ENCODE results near the gene RSAD2. TPM values are rescaled to one million over a fixed set of nuclear protein-coding genes. Genes with fewer than 3 reads are reported as not detected.
"Not testable (repeated sequence)": the region's sequence is repeated elsewhere in the genome, so short reads cannot be mapped to it uniquely, and the experiment has no call there.

Gene RSAD2
- total RNA-seq, 1 experiment from 2014 or later: 0.48 TPM

DNA sequence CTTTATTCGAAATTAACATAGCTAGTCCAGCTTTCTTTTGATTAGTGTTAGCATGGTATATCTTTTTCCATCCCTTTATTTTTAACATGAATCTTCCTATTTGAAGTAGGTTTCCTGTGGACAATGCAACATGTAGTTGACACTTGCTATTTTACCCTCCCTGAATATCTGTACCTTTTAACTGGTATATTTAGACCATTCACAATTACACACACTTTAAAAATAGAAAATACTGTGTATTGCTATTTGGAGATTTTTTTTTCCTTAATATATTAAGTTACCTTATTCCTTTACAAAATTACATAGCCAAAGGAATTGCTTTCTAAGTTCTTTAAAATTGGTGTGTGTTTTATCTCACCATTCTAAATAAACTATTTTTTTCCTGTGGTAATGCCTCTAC is 54.6 kb downstream of the RSAD2 start:
- no peak for DNase-seq (ENCODE audit: low read depth, low spot score)
- in situ Hi-C loops (cut with HindIII; ENCODE audit: low pct_unique_long_range_greater_than_20kb, low sequenced_read_pairs): no loop called here

GRCh38 chr2:6932828-6933227 is 55.3 kb downstream of the RSAD2 start:
- peak; percentile 98 for DNase-seq (ENCODE audit: low read depth, low spot score)
- in situ Hi-C loops (cut with HindIII; ENCODE audit: low pct_unique_long_range_greater_than_20kb, low sequenced_read_pairs): no loop called here

DNA sequence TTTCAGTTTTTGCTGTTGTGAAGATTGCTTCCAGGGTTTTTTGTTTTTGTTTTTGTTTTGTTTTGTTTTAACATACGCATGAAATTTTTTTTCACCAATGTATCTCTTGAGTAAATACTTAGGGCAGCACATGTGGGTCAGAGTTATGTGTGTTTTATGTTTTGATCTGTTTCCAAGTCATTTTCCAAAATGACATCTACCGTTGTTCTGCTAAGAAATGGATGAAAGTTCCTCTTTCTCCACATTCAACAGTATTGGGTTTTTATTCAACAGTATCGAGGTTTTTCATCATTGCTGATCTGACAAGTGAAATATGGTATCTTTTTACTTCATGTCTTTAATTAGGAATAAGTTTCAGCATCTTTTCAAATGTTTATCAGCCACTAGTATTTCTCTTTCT is 56.3 kb downstream of the RSAD2 start:
- no peak for DNase-seq (ENCODE audit: low read depth, low spot score)
- in situ Hi-C loops (cut with HindIII; ENCODE audit: low pct_unique_long_range_greater_than_20kb, low sequenced_read_pairs): no loop called here

DNA sequence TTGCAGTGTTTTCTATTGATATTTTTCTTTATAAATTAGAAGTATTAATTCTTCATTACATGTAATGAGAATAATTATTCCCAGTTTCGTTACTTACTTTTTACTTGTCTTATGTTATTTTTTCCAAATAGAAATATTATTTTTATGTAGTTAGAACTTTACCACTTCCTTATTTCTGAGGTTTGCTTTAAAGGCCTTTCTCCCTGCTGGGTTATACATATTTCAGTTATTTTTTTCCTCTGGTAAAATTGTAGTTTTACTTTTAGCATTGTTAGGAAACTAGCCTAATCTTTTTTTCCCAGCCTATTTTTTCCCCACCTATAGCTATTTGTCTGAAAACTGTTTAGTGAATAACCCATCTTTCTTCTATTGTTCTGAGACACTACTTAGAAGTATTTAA is 56.8 kb downstream of the RSAD2 start:
- in situ Hi-C loops (cut with HindIII; ENCODE audit: low pct_unique_long_range_greater_than_20kb, low sequenced_read_pairs): no loop called here
- DNase-seq (ENCODE audit: low read depth, low spot score): no peak

GRCh38 chr2:6934758-6935651 is 57.4 kb downstream of the RSAD2 start:
- in situ Hi-C loops (cut with HindIII; ENCODE audit: low pct_unique_long_range_greater_than_20kb, low sequenced_read_pairs): no loop called here
- no peak for DNase-seq (ENCODE audit: low read depth, low spot score)

DNA sequence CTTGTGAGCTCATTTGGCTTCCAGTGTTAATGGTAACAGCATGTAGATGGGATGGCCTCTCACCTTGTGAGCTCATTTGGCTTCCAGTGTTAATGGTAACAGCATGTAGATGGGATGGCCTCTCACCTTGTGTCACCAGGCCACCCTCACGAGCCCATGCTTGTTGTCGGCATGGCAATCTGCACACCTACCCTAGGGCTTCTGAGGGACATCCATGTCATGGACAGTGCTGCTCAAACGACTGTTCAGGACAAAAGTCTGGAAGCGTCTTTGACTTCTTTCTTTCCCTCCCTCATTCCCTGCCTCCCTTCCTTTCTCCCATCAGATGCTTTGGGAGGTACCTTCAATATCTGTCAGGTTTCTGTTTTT is 58.1 kb downstream of the RSAD2 start:
- DNase-seq (ENCODE audit: low read depth, low spot score); in situ Hi-C loops (cut with HindIII; ENCODE audit: low pct_unique_long_range_greater_than_20kb, low sequenced_read_pairs): not testable (repeated sequence)

DNA sequence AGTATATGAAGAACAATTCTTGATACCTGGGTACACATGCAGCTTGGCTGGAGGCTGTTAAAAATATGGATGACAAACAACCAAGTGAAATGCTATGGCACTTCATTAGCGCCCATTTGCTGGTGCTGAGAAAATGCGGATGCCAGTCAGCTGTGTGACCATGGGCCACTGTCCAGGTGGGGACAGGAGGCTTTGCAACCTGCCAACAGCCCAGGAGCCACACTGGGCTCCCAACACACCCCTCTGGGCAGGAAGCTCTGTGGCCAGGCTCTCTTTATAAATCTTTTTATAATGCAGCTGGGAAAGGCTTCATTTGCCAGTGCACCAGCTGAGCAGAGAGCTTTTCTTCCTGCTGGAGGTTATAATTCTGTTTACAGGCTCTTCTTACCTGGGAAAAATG is 59.6 kb downstream of the RSAD2 start:
- no peak for DNase-seq (ENCODE audit: low read depth, low spot score)
- in situ Hi-C loops (cut with HindIII; ENCODE audit: low pct_unique_long_range_greater_than_20kb, low sequenced_read_pairs): no loop called here

- no peak for DNase-seq (ENCODE audit: low read depth, low spot score)
- in situ Hi-C loops (cut with HindIII; ENCODE audit: low pct_unique_long_range_greater_than_20kb, low sequenced_read_pairs): no loop called here
Observed at GRCh38 chr2:6937582-6937981, 60.0 kb downstream of the RSAD2 start.

DNA sequence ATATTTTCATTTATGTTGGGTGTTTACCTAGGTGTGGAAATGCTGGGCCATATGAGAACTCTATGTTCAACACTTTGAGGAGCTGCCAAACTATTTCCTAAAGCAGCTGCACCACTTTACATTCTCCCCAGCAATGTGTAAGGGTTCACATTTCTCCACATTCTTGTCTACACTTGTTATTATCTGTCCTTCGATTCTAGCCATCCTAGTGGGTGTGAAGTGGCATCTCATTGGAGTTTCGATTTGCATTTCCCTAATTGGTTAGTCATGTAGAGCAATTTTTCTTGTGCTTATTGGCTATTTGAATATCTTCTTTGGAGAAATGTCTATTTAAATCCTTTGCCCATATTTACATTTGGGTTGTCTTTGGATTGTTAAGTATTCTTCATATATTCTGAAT is 61.5 kb downstream of the RSAD2 start:
- in situ Hi-C loops (cut with HindIII; ENCODE audit: low pct_unique_long_range_greater_than_20kb, low sequenced_read_pairs): no loop called here
- no peak for DNase-seq (ENCODE audit: low read depth, low spot score)

DNA sequence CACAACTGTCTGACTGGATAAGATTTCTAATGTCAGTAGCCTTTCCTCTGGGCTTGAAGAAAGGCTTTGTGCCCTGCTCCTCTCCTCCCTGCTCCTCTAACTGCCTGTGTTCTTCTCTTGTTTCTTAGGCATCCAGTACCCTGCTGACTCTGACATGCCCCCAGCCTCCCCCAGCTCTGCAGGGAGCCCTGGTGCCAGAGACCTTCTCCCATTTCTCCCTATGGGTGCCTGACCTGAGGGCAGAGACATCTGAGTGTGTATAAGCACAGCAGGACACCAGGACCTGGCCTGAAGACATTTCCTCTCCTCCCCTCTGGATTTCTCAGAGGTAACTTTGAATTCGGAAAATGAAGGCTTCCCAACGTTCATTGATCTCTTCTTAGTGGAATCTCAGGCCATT is 63.2 kb downstream of the RSAD2 start:
- in situ Hi-C loops (cut with HindIII; ENCODE audit: low pct_unique_long_range_greater_than_20kb, low sequenced_read_pairs): no loop called here
- no peak for DNase-seq (ENCODE audit: low read depth, low spot score)

DNA sequence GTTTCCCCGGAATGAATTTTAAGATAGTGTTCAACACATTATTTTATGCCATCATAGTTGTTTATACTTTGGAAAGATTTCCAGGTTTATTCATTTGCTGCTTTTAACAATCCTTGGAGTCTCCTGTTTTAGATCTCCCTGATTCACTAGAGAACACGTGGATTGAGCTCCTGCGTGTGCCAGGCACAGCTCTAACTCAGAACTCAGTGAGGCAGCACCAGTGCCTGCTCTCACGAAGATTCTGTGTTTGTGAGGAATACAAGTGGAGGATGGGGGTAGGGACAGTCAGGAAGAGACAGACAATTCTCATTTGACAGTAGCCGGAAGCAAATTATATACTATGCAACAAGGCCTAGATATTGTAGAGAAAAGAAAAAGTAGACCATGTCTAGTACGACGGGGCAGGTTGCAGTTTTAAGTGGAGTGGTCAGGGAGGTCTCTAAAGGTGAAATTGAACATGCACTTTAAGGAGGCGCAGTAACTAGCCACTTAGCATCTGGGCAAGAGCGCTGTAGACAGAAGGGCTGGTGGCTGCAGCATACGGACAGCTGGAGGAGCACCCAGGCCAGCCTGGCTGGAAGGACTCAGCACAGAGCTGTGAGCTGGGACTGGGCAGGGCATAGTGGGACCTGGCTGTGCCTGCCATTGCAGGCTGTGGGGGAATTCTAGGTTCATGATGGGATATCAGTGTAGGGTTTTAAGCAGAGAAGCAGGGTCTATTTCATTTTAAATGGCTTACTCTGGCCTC is 63.9 kb downstream of the RSAD2 start:
- in situ Hi-C loops (cut with HindIII; ENCODE audit: low pct_unique_long_range_greater_than_20kb, low sequenced_read_pairs): no loop called here
- DNase-seq (ENCODE audit: low read depth, low spot score): no peak

GRCh38 chr2:6942848-6943247 is 65.3 kb downstream of the RSAD2 start:
- in situ Hi-C loops (cut with HindIII; ENCODE audit: low pct_unique_long_range_greater_than_20kb, low sequenced_read_pairs): no loop called here
- DNase-seq (ENCODE audit: low read depth, low spot score): no peak

GRCh38 chr2:6943523-6943922 is 65.9 kb downstream of the RSAD2 start:
- in situ Hi-C loops (cut with HindIII; ENCODE audit: low pct_unique_long_range_greater_than_20kb, low sequenced_read_pairs): no loop called here

GRCh38 chr2:6943971-6944370 is 66.4 kb downstream of the RSAD2 start:
- in situ Hi-C loops (cut with HindIII; ENCODE audit: low pct_unique_long_range_greater_than_20kb, low sequenced_read_pairs): no loop called here
- DNase-seq (ENCODE audit: low read depth, low spot score): no peak

More at GRCh38 chr2:6943523-6943922, 65.9 kb downstream of the RSAD2 start:
- DNase-seq (ENCODE audit: low read depth, low spot score): no peak

DNA sequence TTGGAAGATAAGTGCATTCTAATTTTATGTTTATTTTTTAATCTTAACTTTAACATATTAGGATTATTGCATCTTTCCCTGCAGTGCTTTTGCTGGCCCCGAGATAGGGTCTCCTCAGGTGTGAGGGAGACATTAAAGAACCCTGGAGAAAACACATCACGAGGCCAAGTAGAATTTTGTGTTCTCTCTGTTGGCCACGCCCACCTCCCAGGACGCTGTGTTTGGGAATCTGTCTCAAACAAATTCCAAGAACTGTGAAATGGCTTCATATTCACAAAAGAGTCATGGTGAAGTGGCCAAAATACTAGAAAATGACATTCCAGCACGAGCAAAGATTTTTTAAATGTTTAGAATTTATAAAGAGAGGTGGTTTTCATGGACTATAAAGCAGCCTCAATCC is 67.0 kb downstream of the RSAD2 start:
- in situ Hi-C loops (cut with HindIII; ENCODE audit: low pct_unique_long_range_greater_than_20kb, low sequenced_read_pairs): no loop called here
- DNase-seq (ENCODE audit: low read depth, low spot score): no peak

GRCh38 chr2:6945087-6945813 is 67.7 kb downstream of the RSAD2 start:
- in situ Hi-C loops (cut with HindIII; ENCODE audit: low pct_unique_long_range_greater_than_20kb, low sequenced_read_pairs): no loop called here
- no peak for DNase-seq (ENCODE audit: low read depth, low spot score)

DNA sequence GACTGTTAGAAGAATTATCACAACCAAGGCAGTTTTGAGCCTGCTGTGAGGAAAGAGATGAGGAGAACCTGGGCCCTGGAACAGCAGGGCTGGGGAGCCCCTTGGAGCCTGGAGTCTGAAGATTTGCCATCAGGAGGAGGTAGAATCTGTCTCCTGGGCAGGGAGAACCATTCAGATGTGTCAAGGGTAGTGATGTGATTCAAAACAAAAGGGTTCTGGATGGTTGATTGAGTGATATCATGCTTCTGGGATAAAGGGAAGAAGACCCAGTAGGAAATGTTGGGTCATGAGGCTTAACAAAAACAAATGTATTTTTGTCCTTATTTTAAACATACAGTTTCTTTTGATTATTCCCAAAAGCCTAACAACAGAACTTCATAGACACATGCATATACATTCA is 68.2 kb downstream of the RSAD2 start:
- no peak for DNase-seq (ENCODE audit: low read depth, low spot score)
- in situ Hi-C loops (cut with HindIII; ENCODE audit: low pct_unique_long_range_greater_than_20kb, low sequenced_read_pairs): no loop called here

DNA sequence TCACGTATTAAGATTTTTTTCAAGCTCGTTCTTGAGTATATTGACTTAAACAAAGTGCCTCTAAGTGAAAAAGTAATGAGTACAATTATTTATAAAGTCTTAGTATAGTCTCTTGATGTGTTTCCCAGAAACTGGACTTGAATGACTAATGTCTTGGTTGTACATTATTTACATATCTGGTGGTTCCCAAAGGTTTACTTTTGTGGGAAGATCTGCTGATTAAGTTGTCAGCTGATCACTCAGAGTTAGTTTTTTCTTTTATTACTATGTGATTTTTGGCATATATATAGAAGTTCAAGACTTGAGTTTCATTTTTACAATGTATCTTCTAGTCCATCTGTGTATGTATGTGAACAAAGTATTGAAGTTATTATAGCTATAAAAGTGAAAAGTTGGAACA is 69.1 kb downstream of the RSAD2 start:
- in situ Hi-C loops (cut with HindIII; ENCODE audit: low pct_unique_long_range_greater_than_20kb, low sequenced_read_pairs): no loop called here
- peak; percentile 36 for DNase-seq (ENCODE audit: low read depth, low spot score)
